Hippocampal formation (tissue), 2 donors: ENCODE data around the gene DDX11.
"Not testable (repeated sequence)": the region's sequence is repeated elsewhere in the genome, so short reads cannot be mapped to it uniquely, and the experiment has no call there.

ENCODE experiments used
- DNase-seq, 2 donors: peaks; one replicate each; lab custom pipeline; 2025; lab: John Stamatoyannopoulos, UW

DDX11 gene

DNA sequence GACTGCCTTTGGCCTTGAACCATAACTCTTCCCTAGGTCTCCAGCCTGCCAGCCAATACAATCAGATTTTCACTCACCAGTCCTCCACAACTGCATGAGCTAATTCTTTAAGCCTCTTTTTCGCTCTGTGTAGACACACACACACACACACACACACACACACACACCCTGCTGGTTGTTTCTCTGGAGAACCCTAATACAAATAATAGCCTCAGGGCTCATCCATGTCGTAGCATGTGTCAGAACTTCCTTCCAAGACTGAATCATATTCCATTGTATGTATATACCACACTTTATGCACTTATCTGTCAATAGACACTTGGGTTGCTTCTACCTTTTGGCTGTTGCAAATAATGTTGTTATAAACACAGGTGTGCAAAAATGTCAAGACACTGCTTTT is 6.0 kb upstream of the DDX11 start:
- DNase-seq = not testable (repeated sequence)

DNA sequence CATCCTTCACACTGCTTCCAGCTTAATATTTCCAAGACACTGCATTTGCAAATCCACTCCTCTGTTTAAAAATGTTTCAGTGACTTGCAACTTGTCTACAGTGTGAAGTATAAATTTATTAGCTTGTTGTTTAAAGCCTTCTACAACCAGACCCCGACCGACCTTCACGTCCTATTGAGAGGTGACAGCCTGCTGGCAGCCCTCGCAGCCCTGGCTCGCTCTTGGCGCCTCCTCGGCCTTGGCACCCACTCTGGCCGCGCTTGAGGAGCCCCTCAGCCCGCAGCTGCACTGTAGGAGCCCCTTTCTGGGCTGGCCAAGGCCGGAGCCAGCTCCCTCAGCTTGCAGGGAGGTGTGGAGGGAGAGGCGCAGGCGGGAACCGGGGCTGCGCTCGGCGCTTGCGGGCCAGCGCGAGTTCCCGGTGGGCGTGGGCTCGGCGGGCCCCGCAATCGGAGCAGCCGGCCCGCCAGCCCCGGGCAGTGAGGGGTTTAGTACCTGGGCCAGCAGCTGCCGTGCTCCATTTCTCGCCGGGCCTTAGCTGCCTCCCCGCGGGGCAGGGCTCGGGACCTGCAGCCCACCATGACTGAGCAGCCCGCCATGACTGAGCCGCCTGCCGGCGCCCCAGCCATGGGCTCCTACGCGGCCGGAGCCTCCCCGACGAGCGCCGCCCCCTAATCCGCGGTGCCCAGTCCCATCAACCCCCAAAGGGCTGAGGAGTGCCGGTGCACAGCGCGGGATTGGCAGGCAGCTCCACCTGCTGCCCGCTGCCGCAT is 2.5 kb upstream of the DDX11 start:
- not testable (repeated sequence) for DNase-seq

DNA sequence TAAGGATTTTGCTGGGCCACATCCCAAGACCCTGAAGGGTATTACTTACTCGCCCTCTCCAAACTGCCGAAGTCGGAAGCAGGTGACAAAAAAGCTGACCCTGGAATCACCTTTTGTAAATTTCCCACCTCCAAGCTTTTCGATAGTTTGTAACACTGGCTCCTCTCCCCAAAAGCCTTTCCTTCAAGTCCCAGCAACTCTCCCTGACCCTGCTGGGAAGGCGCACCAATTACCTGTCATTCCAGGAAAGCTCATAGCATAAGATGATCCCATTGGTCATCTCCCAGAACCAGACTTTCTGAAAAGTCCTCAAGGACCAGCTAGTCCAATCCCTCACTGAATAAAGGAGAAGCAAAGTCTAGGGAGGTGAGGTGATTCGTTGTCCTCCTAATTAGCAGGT is 698 bp upstream of the DDX11 start:
- not testable (repeated sequence) for DNase-seq

DNA sequence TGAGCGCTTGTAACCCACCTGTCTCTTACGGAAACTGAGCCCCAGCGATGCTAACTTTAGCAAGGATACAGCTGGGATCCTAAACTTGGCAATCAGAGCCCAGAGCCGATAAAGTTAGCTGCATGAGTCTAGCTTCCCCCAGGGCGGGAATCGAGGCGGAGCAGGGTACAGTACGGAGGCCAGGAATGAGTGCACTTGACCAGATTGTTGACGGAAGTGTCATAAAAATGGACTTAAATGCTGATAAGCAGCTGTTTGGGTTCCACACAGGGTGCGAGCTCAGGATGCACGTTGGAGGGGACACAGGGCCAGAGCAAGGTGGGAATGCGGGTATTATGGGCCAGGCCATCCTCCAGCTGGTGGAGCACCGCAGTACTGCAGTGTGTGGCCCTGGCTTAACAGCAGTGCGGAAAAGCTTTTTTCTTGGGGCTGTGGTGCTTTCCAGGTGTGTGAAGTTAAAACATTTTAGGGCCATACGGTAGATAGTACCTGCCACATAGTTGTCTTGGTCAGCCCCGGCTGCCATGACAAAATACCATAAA is 744 bp downstream of the DDX11 start:
- not testable (repeated sequence) for DNase-seq

- not testable (repeated sequence) for DNase-seq
Observed at GRCh38 chr12:31076150-31076549, 2.5 kb downstream of the DDX11 start.

- not testable (repeated sequence) for DNase-seq
Observed at GRCh38 chr12:31077095-31077494, 3.4 kb downstream of the DDX11 start.

GRCh38 chr12:31077998-31078397 is 4.3 kb downstream of the DDX11 start:
- not testable (repeated sequence) for DNase-seq

DNA sequence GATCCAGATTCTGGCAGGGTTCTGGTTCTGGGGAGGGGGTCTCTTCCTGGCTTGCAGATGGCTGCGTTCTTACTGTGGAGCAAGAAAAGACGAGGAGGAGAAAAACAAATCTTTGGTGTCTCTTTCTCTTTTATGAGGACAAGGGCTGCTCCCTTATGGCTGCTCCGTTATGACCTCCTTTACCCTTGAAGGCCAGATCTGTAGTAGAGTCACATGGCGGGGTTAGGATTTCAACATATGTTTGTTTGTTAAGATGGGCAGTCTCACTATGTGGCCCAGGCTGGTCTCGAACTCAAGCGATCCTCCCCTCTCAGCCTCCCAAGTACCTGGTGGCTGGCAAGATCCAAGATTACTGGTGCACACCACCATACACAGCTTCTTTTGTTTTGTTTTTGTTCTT is 5.8 kb downstream of the DDX11 start:
- DNase-seq = not testable (repeated sequence)

DNA sequence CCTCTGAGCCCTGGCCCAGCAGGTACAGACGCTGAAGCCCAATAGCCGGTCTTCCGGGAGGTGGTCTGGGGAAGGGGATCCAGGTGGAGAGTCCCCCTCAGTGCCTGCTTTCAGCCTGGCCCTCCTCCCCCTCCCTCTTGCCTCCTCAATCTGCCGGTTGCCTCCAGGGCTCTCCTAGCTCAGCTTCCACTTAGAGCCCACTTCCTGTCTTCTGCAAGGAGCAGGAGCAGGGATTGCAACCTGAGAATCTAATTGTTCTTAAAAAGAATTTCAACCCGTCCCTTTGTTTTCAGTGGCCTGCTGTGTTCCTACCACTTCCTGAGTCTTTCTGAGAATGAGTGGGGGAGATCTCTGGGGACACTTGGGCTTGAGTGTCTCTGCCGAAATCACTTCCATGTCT is 6.6 kb downstream of the DDX11 start:
- DNase-seq = not testable (repeated sequence)

GRCh38 chr12:31081274-31081673 is 7.6 kb downstream of the DDX11 start:
- not testable (repeated sequence) for DNase-seq

GRCh38 chr12:31084241-31084640 is 10.6 kb downstream of the DDX11 start:
- DNase-seq = not testable (repeated sequence)

- not testable (repeated sequence) for DNase-seq
Observed at GRCh38 chr12:31086032-31086431, 12.4 kb downstream of the DDX11 start.

- not testable (repeated sequence) for DNase-seq
Observed at GRCh38 chr12:31087486-31087885, 13.8 kb downstream of the DDX11 start.

DNA sequence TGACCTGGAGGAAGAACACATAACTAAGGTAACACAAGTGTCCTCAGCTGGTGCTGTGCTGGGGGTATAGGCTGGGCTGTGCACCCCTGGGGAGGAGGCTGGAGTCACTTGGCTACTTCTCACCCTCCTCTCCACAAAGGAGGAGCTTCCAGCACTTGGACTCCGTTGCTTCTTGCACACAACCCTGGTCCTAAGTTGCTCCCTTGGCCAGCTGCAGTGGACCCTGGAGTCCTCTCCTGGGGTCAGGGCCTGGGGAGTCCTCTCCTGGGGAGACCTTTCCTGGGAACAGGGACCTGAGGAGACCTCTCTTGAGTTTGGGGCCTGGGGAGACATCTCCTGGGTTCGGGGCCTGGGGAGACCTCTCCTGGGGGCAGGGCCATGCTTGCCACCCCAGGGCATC is 14.3 kb downstream of the DDX11 start:
- DNase-seq = not testable (repeated sequence)

- no peak for DNase-seq
Observed at GRCh38 chr12:31089072-31089471, 15.4 kb downstream of the DDX11 start.

DNA sequence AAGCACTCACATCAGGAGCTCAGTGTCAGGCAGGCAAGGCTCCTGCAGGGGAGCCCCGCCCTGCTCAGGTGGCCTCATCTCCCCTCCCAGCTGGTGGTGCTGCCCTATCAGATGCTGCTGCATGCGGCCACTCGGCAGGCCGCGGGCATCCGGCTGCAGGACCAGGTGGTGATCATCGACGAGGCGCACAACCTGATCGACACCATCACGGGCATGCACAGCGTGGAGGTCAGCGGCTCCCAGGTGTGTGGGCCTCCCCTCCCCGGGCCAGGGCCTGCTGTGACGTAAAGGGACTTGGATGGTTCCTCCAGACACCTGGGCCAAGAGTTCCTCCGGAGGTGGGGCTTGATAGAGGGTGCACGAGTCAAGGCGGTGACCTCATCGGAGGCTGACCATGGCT is 18.0 kb downstream of the DDX11 start:
- not testable (repeated sequence) for DNase-seq

GRCh38 chr12:31092718-31093117 is 19.1 kb downstream of the DDX11 start:
- DNase-seq = not testable (repeated sequence)

DNA sequence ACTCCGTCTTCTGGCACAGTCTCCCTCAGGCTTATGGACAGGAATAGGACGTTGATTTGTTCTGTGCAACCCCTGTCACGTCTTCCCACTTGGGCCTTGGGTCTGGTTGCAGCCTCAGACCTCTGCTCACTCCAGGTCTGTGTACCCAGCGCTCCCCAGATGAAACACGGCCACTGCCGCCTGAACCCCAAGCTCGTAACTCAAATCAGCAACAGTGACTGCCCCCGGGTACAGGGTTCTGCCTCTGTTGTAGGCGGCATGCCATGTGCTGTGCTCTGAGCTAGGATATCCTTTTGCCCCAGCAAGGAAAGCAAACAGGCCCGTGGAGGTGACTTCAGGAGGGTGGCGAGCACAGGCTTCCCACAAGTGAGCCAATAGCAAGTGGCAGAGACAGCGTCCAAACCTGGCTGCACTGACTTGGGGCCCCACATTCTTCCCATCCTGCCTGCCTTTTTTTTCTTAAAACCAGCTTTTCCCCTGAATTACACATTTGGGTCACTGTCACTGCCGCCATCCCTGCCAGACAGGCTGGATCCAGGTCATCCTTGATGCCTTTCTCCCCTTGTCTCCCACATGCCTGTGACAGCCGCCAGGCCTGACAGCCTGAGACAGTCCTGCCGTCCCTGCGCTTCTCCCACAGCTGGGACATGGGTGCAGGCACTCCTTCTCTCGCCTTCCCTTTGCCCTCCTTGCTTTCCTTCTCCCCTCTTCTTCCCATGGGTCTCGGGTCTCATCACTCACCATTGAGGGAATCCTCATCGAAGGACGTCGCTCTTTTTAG is 21.6 kb downstream of the DDX11 start:
- DNase-seq = not testable (repeated sequence)

DNA sequence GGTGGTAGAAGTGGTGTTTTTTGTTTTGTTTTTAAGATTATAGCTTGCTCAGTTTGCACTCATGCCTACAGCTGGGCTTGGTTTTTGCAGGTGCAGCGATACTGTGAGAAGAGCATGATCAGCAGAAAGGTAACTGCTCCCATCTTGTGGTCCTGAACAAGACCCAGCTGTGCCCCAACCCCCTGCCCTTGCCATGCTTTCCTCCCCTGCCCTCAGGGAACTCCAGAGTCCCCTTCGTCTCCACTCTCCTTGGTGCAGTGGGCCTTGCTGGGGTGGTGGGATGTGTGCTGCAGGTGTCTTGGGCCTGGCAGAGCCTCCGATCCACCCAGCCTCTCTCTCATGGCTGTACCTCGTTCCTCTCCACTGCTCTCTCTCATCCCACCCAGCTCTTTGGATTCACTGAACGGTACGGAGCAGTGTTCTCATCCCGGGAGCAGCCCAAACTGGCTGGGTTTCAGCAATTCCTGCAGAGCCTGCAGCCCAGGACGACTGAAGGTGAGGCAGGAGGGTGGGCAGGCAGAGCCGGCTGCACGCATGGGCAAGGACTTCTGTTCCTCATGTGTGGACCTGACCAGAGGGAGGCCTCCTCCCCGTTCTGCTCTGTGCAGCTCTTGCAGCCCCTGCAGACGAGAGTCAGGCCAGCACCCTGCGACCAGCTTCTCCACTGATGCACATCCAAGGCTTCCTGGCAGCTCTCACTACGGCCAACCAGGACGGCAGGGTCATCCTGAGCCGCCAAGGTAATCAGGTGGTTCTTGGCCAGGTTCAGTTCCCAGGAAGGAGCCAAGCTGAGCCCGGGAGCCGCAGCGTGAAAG is 22.8 kb downstream of the DDX11 start:
- DNase-seq = not testable (repeated sequence)

DNA sequence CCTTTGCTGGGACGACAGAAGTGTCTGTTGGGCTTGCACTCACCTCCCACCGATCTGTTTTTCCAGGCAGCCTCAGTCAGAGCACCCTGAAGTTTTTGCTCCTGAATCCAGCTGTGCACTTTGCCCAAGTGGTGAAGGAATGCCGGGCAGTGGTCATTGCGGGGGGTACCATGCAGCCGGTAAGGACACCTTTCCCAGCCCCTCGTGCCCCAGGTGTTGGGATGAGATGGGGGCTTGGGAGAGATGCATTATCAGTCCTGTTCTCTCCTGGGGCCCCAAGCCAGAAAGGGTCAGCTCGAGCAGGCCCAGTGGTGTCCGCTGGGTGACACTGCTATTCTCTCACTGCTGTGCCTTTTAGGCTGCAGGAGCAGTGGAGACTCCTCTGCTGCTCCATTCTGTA is 24.2 kb downstream of the DDX11 start:
- not testable (repeated sequence) for DNase-seq

- not testable (repeated sequence) for DNase-seq
Observed at GRCh38 chr12:31098363-31098762, 24.7 kb downstream of the DDX11 start.

DNA sequence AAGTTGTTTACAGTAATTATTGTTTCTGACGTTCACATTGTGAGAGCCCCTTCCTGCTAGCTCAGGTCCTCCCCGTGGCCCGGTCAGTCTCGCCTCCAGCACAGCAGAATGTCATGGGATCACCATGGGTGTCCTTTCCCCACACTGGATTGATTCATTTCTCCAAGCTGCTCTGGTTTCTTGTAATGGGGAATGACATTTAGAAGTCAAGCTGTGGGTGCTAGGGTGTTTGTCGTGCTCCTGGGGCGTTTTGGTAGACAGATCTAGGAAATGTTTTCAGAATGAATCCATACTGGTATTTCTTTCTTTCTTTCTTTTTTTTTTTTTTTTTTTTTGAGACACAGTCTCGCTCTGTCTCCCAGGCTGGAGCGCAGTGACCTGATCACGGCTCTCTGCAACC is 25.1 kb downstream of the DDX11 start:
- not testable (repeated sequence) for DNase-seq
